HCT116 (cell line): ENCODE measurements around the gene SPAG8. TPM values are rescaled to one million over a fixed set of nuclear protein-coding genes. Genes with fewer than 3 reads are reported as not detected.

Source experiments
- ATAC-seq: fragments of 200-7000 bp; cut with Tn5 transposase; 2 replicates; pipeline ENCODE4 v1.9.1; 2020; ENCODE audit warnings: mild to moderate bottlenecking, moderate library complexity
- BruUV-seq: library from RNA; stranded (reverse); fragments of 400-500 nt; replicated peaks from 2 replicates; lab custom pipeline; 2021; lab: Mats Ljungman, UMichigan
- CTCF ChIA-PET: fragments of 300-600 bp; sonication (Branson Sonifier 250); formaldehyde crosslinking; loops from one replicate; lab custom pipeline; 2021; ENCODE audit warnings: antibody characterized with exemption; lab: Charles Lee
- POLR2A ChIA-PET: fragments of 300-600, 350-600 bp; sonication (Branson Sonifier 250); formaldehyde crosslinking; loops from one replicate; lab custom pipeline; 2021; ENCODE audit warnings: antibody characterized with exemption; lab: Charles Lee
- RAD21 ChIA-PET, 2 experiments: fragments of 300-600 bp; sonication (Branson Sonifier 250); formaldehyde crosslinking; loops; one replicate each; lab custom pipeline; 2023; ENCODE audit warnings: low total read pairs in 2 of 2; ENCODE audit not compliant: uncharacterized antibody in 2 of 2, unreplicated experiment in 2 of 2, low non-redundant PET in 1 of 2; lab: Charles Lee
- DNase-seq: peaks from one replicate; pipeline ENCODE4 v3.0.0-alpha.2; 2010; ENCODE audit warnings: low read depth, low spot score
- H2AFZ ChIP-seq: fragments of 200-600 bp; shearing (Covaris generic), sonication (generic); 2 replicates; pipeline ENCODE4 v1.6.1; 2017; ENCODE audit warnings: low read depth, mixed run types, mixed read lengths, antibody characterized with exemption, low read length; ENCODE audit not compliant: poor library complexity, severe bottlenecking
- H3K27ac ChIP-seq: 2 replicates; pipeline ENCODE4 v1.5.1; 2012; ENCODE audit warnings: low read depth, low read length
- H3K27me3 ChIP-seq: fragments of 200-600 bp; sonication (generic); 2 replicates; pipeline ENCODE4 v1.6.1; 2016; ENCODE audit warnings: mixed run types, low read length, mixed read lengths; ENCODE audit not compliant: insufficient read depth
- H3K36me3 ChIP-seq, 2 experiments: fragments of 200-500 bp in 1 of 2; fragments of 200-600 bp in 1 of 2; sonication (Bioruptor generic) in 1 of 2; sonication (generic) in 1 of 2; 2 replicates each; pipeline versions ENCODE4 v1.5.1 to v1.6.1; 2014 to 2016; ENCODE audit warnings: low read length in 2 of 2, inconsistent platforms in 1 of 2, mixed read lengths in 1 of 2, mixed run types in 1 of 2; ENCODE audit not compliant: insufficient read depth in 2 of 2, control insufficient read depth in 1 of 2
- H3K4me1 ChIP-seq, 2 experiments: fragments of 200-600 bp in 1 of 2; sonication (generic) in 1 of 2; 2 replicates each; pipeline versions ENCODE4 v1.5.1 to v1.6.1; 2012 to 2017; ENCODE audit warnings: low read length in 2 of 2, inconsistent platforms in 1 of 2, mild to moderate bottlenecking in 1 of 2, mixed read lengths in 1 of 2, mixed run types in 1 of 2, moderate library complexity in 1 of 2; ENCODE audit not compliant: insufficient read depth in 2 of 2, control insufficient read depth in 1 of 2
- H3K4me2 ChIP-seq: fragments of 200-600 bp; sonication (generic); 2 replicates; pipeline ENCODE4 v1.6.1; 2017; ENCODE audit warnings: mixed run types, low read length, mixed read lengths
- H3K4me3 ChIP-seq, 2 experiments: fragments of 200-600 bp in 1 of 2; sonication (generic) in 1 of 2; replicated peaks in 1 of 2; 2 replicates each; pipeline ENCODE4 v1.5.1; 2011 to 2016; ENCODE audit warnings: low read length in 2 of 2, control low read depth in 1 of 2, low read depth in 1 of 2, mild to moderate bottlenecking in 1 of 2, mixed read lengths in 1 of 2, mixed run types in 1 of 2
- H3K79me2 ChIP-seq: fragments of 200-600 bp; sonication (generic); 2 replicates; pipeline ENCODE4 v1.6.1; 2017; ENCODE audit warnings: mild to moderate bottlenecking, mixed run types, low read length, moderate library complexity, mixed read lengths; ENCODE audit not compliant: insufficient read depth
- H3K9ac ChIP-seq: fragments of 200-600 bp; sonication (generic); 2 replicates; pipeline ENCODE4 v1.6.1; 2016; ENCODE audit warnings: low read length, mixed read lengths
- H3K9me2 ChIP-seq: fragments of 200-600 bp; sonication (generic), shearing (Covaris generic); 2 replicates; pipeline ENCODE4 v1.6.1; 2017; ENCODE audit warnings: mixed run types, mild to moderate bottlenecking, moderate library complexity; ENCODE audit not compliant: insufficient read depth
- H3K9me3 ChIP-seq, 2 experiments: fragments of 200-500 bp in 1 of 2; fragments of 200-600 bp in 1 of 2; sonication (Bioruptor generic) in 1 of 2; sonication (generic) in 1 of 2; 2 replicates each; pipeline ENCODE4 v1.6.1; 2014 to 2017; ENCODE audit warnings: low read length in 2 of 2, mixed read lengths in 2 of 2, inconsistent platforms in 1 of 2, low read depth in 1 of 2, mild to moderate bottlenecking in 1 of 2, mixed run types in 1 of 2, moderate library complexity in 1 of 2; ENCODE audit not compliant: control insufficient read depth in 1 of 2, insufficient read depth in 1 of 2
- H4K20me1 ChIP-seq: fragments of 200-600 bp; sonication (generic), shearing (Covaris generic); 2 replicates; pipeline ENCODE4 v1.6.1; 2017; ENCODE audit warnings: mixed run types, mild to moderate bottlenecking, moderate library complexity; ENCODE audit not compliant: insufficient read depth
- CBX3 ChIP-seq: IDR thresholded peaks from 2 replicates; pipeline ENCODE4 v1.6.1; 2012; ENCODE audit warnings: low read depth
- CEBPB ChIP-seq: IDR thresholded peaks from 2 replicates; pipeline ENCODE4 v1.6.1; 2012; ENCODE audit warnings: low read depth
- EGR1 ChIP-seq: IDR thresholded peaks from 2 replicates; pipeline ENCODE4 v1.6.1; 2012; ENCODE audit warnings: low read depth
- ELF1 ChIP-seq: IDR thresholded peaks from 2 replicates; pipeline ENCODE4 v1.6.1; 2012; ENCODE audit warnings: low read depth, borderline replicate concordance
- EZH2 ChIP-seq: fragments of 200-600 bp; sonication (generic); IDR thresholded peaks from 2 replicates; pipeline ENCODE4 v1.6.1; 2017; ENCODE audit warnings: antibody characterized with exemption, mixed run types
- EZH2phosphoT487 ChIP-seq: fragments of 200-600 bp; IDR thresholded peaks from 2 replicates; pipeline ENCODE4 v1.6.1; 2018; ENCODE audit warnings: antibody characterized with exemption, borderline replicate concordance
- FOSL1 ChIP-seq: IDR thresholded peaks from 2 replicates; pipeline ENCODE4 v1.6.1; 2012; ENCODE audit warnings: low read depth
- JUND ChIP-seq: IDR thresholded peaks from 2 replicates; pipeline ENCODE4 v1.6.1; 2012
- POLR2A ChIP-seq: IDR thresholded peaks from 2 replicates; pipeline ENCODE4 v1.7.0; 2011; ENCODE audit warnings: borderline replicate concordance; ENCODE audit not compliant: insufficient read depth, insufficient read length; ENCODE audit errors: extremely low read depth
- POLR2AphosphoS5 ChIP-seq: IDR thresholded peaks from 2 replicates; pipeline ENCODE4 v1.6.1; 2011; ENCODE audit warnings: mild to moderate bottlenecking, low read depth, low read length, moderate library complexity
- RAD21 ChIP-seq: IDR thresholded peaks from 2 replicates; pipeline ENCODE4 v1.6.1; 2012; ENCODE audit warnings: low read depth, mild to moderate bottlenecking
- SP1 ChIP-seq: IDR thresholded peaks from 2 replicates; pipeline ENCODE4 v1.6.1; 2012; ENCODE audit warnings: low read depth
- SRF ChIP-seq: IDR thresholded peaks from 2 replicates; pipeline ENCODE4 v1.6.1; 2012; ENCODE audit warnings: low read depth
- YY1 ChIP-seq: IDR thresholded peaks from 2 replicates; pipeline ENCODE4 v1.6.1; 2011; ENCODE audit warnings: low read length, low read depth, moderate library complexity, mild to moderate bottlenecking; ENCODE audit not compliant: insufficient replicate concordance; ENCODE audit errors: extremely low read depth
- ZFX ChIP-seq: fragments of 450-650 bp; IDR thresholded peaks from 2 replicates; pipeline ENCODE4 v1.6.1; 2017
- ZNF274 ChIP-seq: fragments of 200-500 bp; sonication (Bioruptor generic); IDR thresholded peaks from 2 replicates; pipeline ENCODE4 v1.6.1; 2014; ENCODE audit warnings: mild to moderate bottlenecking, low read depth, low read length, inconsistent platforms
- intact Hi-C: fragments of 100-400 bp; cut with micrococcal nuclease; formaldehyde crosslinking; loops from 2 replicates; pipeline ENCODE4 v1.10.0; 2022
- total RNA-seq: library from RNA; stranded (reverse); gene quantifications from one replicate; pipeline ENCODE4 v1.2.1, GENCODE V29; 2021; ENCODE audit not compliant: unreplicated experiment
- TF ChIP-seq, protein P1 (sequence below): IDR thresholded peaks from 2 replicates; pipeline ENCODE4 v1.6.1; 2012; ENCODE audit warnings: low read depth

Gene SPAG8
- total RNA-seq, 1 experiment from 2014 or later, result 0.39 TPM

DNA sequence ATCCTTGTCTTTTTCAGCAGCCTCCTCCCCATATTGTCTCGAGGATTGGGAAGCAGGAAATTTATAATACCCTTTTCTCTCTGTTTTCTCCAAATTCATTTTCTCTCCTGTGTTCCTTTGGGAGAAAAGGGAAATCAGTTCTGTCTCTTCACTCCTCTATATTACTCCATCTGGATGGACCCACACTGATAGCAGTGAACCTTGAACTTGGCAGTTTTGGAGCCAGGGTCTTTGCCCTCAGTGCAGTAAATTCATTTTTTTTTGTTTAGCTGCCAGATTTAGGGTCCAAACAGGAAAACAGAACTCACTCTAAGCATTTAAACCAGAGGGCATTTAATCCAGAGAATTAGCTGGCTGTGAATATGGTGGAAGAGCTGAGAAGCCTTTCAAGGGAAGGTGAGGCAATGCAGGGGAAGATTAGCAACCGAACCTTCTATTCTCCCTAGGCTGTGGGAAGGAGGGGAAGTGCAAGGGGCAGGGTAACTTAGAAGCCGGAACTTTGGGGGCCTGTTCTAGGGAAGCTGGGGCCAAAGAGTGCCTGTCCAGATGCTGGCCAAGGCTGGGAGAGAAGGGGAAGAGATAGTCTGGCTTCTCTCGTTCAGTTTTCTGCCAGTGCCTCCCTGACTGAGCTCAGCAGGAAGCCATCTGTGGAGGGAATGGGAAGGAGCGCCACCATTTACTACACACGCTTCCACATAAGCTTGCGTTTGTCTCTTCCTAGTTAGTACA is 37.0 kb downstream of the SPAG8 start:
- Histone ChIP-seq H3K27ac (no peak overlapping the region), H3K27me3 (no peaks in the 10 kb centered on the region), H3K4me1 (peaks cover 2 to 6% of the 10 kb centered on the region in 2 experiments; a peak in 2 of 4 replicates), H3K9me3 (no peaks in the 10 kb centered on the region), H3K4me3 (no peak overlapping the region), H2AFZ (no peak overlapping the region), H3K36me3 (no peaks in the 10 kb centered on the region), H4K20me1 (no peaks in the 10 kb centered on the region), H3K4me2 (no peak overlapping the region), H3K9me2 (no peaks in the 10 kb centered on the region), H3K79me2 (no peaks in the 10 kb centered on the region), H3K9ac (no peak overlapping the region)
- DNase-seq, result no peak
- no peak for TF ChIP-seq POLR2A
- TF ChIP-seq EGR1, result no peak
- TF ChIP-seq JUND, result no peak
- no peak for TF ChIP-seq CBX3
- TF ChIP-seq ZFX, result no peak
- TF ChIP-seq EZH2, result no peak
- TF ChIP-seq POLR2AphosphoS5, result no peak
- TF ChIP-seq CEBPB, result no peak
- no peak for TF ChIP-seq SP1
- no peak for TF ChIP-seq ELF1
- no peak for TF ChIP-seq SRF
- no peak for TF ChIP-seq FOSL1
- no peak for TF ChIP-seq YY1
- no peak for TF ChIP-seq RAD21
- no peak for TF ChIP-seq EZH2phosphoT487
- TF ChIP-seq ZNF274, result no peak
- TF ChIP-seq, protein P1, sequence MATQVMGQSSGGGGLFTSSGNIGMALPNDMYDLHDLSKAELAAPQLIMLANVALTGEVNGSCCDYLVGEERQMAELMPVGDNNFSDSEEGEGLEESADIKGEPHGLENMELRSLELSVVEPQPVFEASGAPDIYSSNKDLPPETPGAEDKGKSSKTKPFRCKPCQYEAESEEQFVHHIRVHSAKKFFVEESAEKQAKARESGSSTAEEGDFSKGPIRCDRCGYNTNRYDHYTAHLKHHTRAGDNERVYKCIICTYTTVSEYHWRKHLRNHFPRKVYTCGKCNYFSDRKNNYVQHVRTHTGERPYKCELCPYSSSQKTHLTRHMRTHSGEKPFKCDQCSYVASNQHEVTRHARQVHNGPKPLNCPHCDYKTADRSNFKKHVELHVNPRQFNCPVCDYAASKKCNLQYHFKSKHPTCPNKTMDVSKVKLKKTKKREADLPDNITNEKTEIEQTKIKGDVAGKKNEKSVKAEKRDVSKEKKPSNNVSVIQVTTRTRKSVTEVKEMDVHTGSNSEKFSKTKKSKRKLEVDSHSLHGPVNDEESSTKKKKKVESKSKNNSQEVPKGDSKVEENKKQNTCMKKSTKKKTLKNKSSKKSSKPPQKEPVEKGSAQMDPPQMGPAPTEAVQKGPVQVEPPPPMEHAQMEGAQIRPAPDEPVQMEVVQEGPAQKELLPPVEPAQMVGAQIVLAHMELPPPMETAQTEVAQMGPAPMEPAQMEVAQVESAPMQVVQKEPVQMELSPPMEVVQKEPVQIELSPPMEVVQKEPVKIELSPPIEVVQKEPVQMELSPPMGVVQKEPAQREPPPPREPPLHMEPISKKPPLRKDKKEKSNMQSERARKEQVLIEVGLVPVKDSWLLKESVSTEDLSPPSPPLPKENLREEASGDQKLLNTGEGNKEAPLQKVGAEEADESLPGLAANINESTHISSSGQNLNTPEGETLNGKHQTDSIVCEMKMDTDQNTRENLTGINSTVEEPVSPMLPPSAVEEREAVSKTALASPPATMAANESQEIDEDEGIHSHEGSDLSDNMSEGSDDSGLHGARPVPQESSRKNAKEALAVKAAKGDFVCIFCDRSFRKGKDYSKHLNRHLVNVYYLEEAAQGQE, result no peak
- no TSS peak for BruUV-seq
- RAD21 ChIA-PET, result no interaction called here
- no peak for ATAC-seq
- CTCF ChIA-PET, result interaction anchor here (0.8 to 1.7 kb wide), 2 partner anchors 15 to 107 kb away, joined by 5 to 6 read pairs; no protein-coding TSS in a partner anchor
- POLR2A ChIA-PET, result no interaction called here
- intact Hi-C loops, result no loop called here
